Fibroblast of skin of left quadriceps (primary cell): Measurements from ENCODE around the gene ROBO1.
"Not testable (repeated sequence)": the region's sequence is repeated elsewhere in the genome, so short reads cannot be mapped to it uniquely, and the experiment has no call there.

Experiments
- DNase-seq, 2 experiments: peaks; one replicate each; pipeline ENCODE4 v3.0.0-alpha.2; 2013; ENCODE audit warnings: low read depth in 2 of 2

The ROBO1 gene

GRCh38 chr3:79380581-79380980, 387.2 kb downstream of the ROBO1 start:
- no peak for DNase-seq

- no peak for DNase-seq
Measured at GRCh38 chr3:79378064-79378463, 389.7 kb downstream of the ROBO1 start.

GRCh38 chr3:79369306-79369705, 398.5 kb downstream of the ROBO1 start:
- no peak for DNase-seq

GRCh38 chr3:79368403-79368802, 399.4 kb downstream of the ROBO1 start:
- DNase-seq: no peak

- DNase-seq: no peak
Measured at GRCh38 chr3:79367803-79368202, 400.0 kb downstream of the ROBO1 start.

GRCh38 chr3:79367066-79367465, 400.7 kb downstream of the ROBO1 start:
- no peak for DNase-seq

GRCh38 chr3:79366414-79366813, 401.4 kb downstream of the ROBO1 start:
- no peak for DNase-seq

- DNase-seq: no peak
Measured at GRCh38 chr3:79364784-79365183, 403.0 kb downstream of the ROBO1 start.

- DNase-seq: no peak
Measured at GRCh38 chr3:79362571-79363270, 405.1 kb downstream of the ROBO1 start.

GRCh38 chr3:79361748-79362378, 405.9 kb downstream of the ROBO1 start:
- DNase-seq: peak; percentile 23 to 24

GRCh38 chr3:79358327-79358726, 409.5 kb downstream of the ROBO1 start:
- DNase-seq: no peak

GRCh38 chr3:79354179-79354688, 413.6 kb downstream of the ROBO1 start:
- DNase-seq: no peak

- DNase-seq: no peak
Measured at GRCh38 chr3:79351699-79352098, 416.1 kb downstream of the ROBO1 start.

GRCh38 chr3:79344876-79345871, 422.6 kb downstream of the ROBO1 start:
- DNase-seq: no peak

GRCh38 chr3:79341961-79342360, 425.8 kb downstream of the ROBO1 start:
- DNase-seq: no peak

- DNase-seq: no peak
Measured at GRCh38 chr3:79339846-79340245, 428.0 kb downstream of the ROBO1 start.

GRCh38 chr3:79337798-79338197, 430.0 kb downstream of the ROBO1 start:
- DNase-seq: no peak

GRCh38 chr3:79329154-79329553, 438.6 kb downstream of the ROBO1 start:
- peak; percentile 10 to 17 for DNase-seq

- DNase-seq: peak; percentile 12 to 13
Measured at GRCh38 chr3:79326642-79327041, 441.2 kb downstream of the ROBO1 start.

- DNase-seq: not testable (repeated sequence)
Measured at GRCh38 chr3:79325833-79326383, 441.9 kb downstream of the ROBO1 start.
